IMR-90 (cell line): ENCODE measurements around the gene SOX1. TPM values are rescaled to one million over a fixed set of nuclear protein-coding genes. Genes with fewer than 3 reads are reported as not detected.

Experiments used
- ATAC-seq: fragments of 200-7000 bp; cut with Tn5 transposase; 2 replicates; pipeline ENCODE4 v1.9.1; 2020; ENCODE audit warnings: low read depth, mild to moderate bottlenecking, moderate library complexity
- BruUV-seq: library from RNA; stranded (reverse); fragments of 400-500 nt; replicated peaks from 2 replicates; lab custom pipeline; 2021; lab: Mats Ljungman, UMichigan
- CTCF ChIA-PET: fragments of 300-600 bp; formaldehyde crosslinking; extraction: SDS; loops from one replicate; lab custom pipeline; 2021; ENCODE audit warnings: antibody characterized with exemption; lab: Yijun Ruan, JAX
- POLR2A ChIA-PET: fragments of 300-600 bp; sonication (Branson Sonifier 250); formaldehyde crosslinking; loops from one replicate; lab custom pipeline; 2022; ENCODE audit warnings: antibody characterized with exemption; ENCODE audit not compliant: unreplicated experiment; lab: Charles Lee
- DNase-seq: peaks from one replicate; pipeline ENCODE4 v3.0.0; 2013
- H2AFZ ChIP-seq: replicated peaks from 2 replicates; pipeline ENCODE3; 2013; ENCODE audit warnings: low read length, mild to moderate bottlenecking; ENCODE audit not compliant: poor library complexity
- H2AK5ac ChIP-seq: 2 replicates; pipeline ENCODE4 v1.6.1; 2013; ENCODE audit warnings: low read depth, low read length, inconsistent platforms
- H2AK9ac ChIP-seq: replicated peaks from 2 replicates; pipeline ENCODE3; 2013; ENCODE audit warnings: mild to moderate bottlenecking, low read depth, low read length, moderate library complexity; ENCODE audit not compliant: poor library complexity
- H2BK120ac ChIP-seq: 2 replicates; pipeline ENCODE4 v1.6.1; 2013; ENCODE audit warnings: low read depth, low read length, inconsistent platforms
- H2BK15ac ChIP-seq: 3 replicates; pipeline ENCODE4 v1.6.1; 2013; ENCODE audit warnings: low read depth, low read length, inconsistent platforms
- H2BK20ac ChIP-seq: 2 replicates; pipeline ENCODE4 v1.6.1; 2013; ENCODE audit warnings: low read depth, mild to moderate bottlenecking, inconsistent platforms, low read length, moderate library complexity
- H2BK5ac ChIP-seq: 2 replicates; pipeline ENCODE4 v1.6.1; 2013; ENCODE audit warnings: mild to moderate bottlenecking, low read depth, low read length, inconsistent platforms; ENCODE audit not compliant: poor library complexity, severe bottlenecking
- H3K14ac ChIP-seq: replicated peaks from 2 replicates; pipeline ENCODE4 v1.6.1; 2013; ENCODE audit warnings: low read depth, low read length, inconsistent platforms
- H3K18ac ChIP-seq: 2 replicates; pipeline ENCODE4 v1.6.1; 2013; ENCODE audit warnings: low read depth, low read length, control low read depth
- H3K23ac ChIP-seq: 2 replicates; pipeline ENCODE4 v1.6.1; 2013; ENCODE audit warnings: low read depth, low read length, inconsistent platforms
- H3K27ac ChIP-seq: 2 replicates; pipeline ENCODE4 v1.5.1; 2013; ENCODE audit warnings: mild to moderate bottlenecking, control low read depth, low read length; ENCODE audit not compliant: insufficient read depth
- H3K27me3 ChIP-seq: 2 replicates; pipeline ENCODE4 v1.6.1; 2013; ENCODE audit warnings: low read length; ENCODE audit not compliant: control insufficient read depth, insufficient read depth
- H3K36me3 ChIP-seq: 2 replicates; pipeline ENCODE4 v1.6.1; 2013; ENCODE audit warnings: low read length, mixed read lengths; ENCODE audit not compliant: control insufficient read depth, insufficient read depth
- H3K4ac ChIP-seq: 2 replicates; pipeline ENCODE4 v1.6.1; 2013; ENCODE audit warnings: low read depth, low read length, inconsistent platforms
- H3K4me1 ChIP-seq: 2 replicates; pipeline ENCODE4 v1.6.1; 2013; ENCODE audit warnings: low read length, mixed read lengths; ENCODE audit not compliant: control insufficient read depth, insufficient read depth
- H3K4me2 ChIP-seq: 2 replicates; pipeline ENCODE4 v1.6.1; 2013; ENCODE audit warnings: low read depth, mild to moderate bottlenecking, control low read depth, low read length, moderate library complexity
- H3K4me3 ChIP-seq: 2 replicates; pipeline ENCODE4 v1.5.1; 2013; ENCODE audit warnings: low read depth, mild to moderate bottlenecking, control low read depth, low read length, moderate library complexity; ENCODE audit not compliant: insufficient read depth
- H3K56ac ChIP-seq: 2 replicates; pipeline ENCODE4 v1.6.1; 2013; ENCODE audit warnings: low read length, inconsistent platforms; ENCODE audit not compliant: insufficient read depth; ENCODE audit errors: extremely low read depth
- H3K79me1 ChIP-seq, 2 experiments: 2 replicates each; pipeline ENCODE4 v1.6.1; 2013; ENCODE audit warnings: low read length in 2 of 2, inconsistent platforms in 1 of 2, low read depth in 1 of 2
- H3K9ac ChIP-seq: 2 replicates; pipeline ENCODE4 v1.6.1; 2013; ENCODE audit warnings: low read depth, low read length, control low read depth
- H3K9me1 ChIP-seq: 2 replicates; pipeline ENCODE4 v1.6.1; 2013; ENCODE audit warnings: low read length, inconsistent platforms; ENCODE audit not compliant: insufficient read depth
- H3K9me3 ChIP-seq: 2 replicates; pipeline ENCODE4 v1.6.1; 2013; ENCODE audit warnings: low read length; ENCODE audit not compliant: control insufficient read depth, insufficient read depth
- H4K20me1 ChIP-seq: 2 replicates; pipeline ENCODE4 v1.6.1; 2013; ENCODE audit warnings: low read length, inconsistent platforms; ENCODE audit not compliant: insufficient read depth
- H4K5ac ChIP-seq: 2 replicates; pipeline ENCODE4 v1.6.1; 2013; ENCODE audit warnings: mild to moderate bottlenecking, low read depth, low read length, control low read depth
- H4K8ac ChIP-seq, 2 experiments: 2 replicates each; pipeline ENCODE4 v1.6.1; 2013; ENCODE audit warnings: low read depth in 2 of 2, low read length in 2 of 2, control low read depth in 1 of 2, inconsistent platforms in 1 of 2
- H4K91ac ChIP-seq: 2 replicates; pipeline ENCODE4 v1.6.1; 2013; ENCODE audit warnings: low read depth, low read length, inconsistent platforms; ENCODE audit not compliant: insufficient read depth
- BHLHE40 ChIP-seq: fragments of 150-350 bp; IDR thresholded peaks from 2 replicates; pipeline ENCODE4 v1.6.1; 2016; ENCODE audit warnings: mild to moderate bottlenecking, low read depth, low read length
- CEBPB ChIP-seq: IDR thresholded peaks from 2 replicates; pipeline ENCODE4 v1.6.1; 2012; ENCODE audit warnings: low read depth, low read length, improper control_type of control experiment
- CHD1 ChIP-seq: IDR thresholded peaks from 2 replicates; pipeline ENCODE4 v1.6.1; 2012; ENCODE audit warnings: low read depth, low read length, improper control_type of control experiment
- FOS ChIP-seq: fragments of 150-350 bp; IDR thresholded peaks from 2 replicates; pipeline ENCODE4 v1.6.1; 2016; ENCODE audit warnings: low read depth, low read length
- MXI1 ChIP-seq: IDR thresholded peaks from 2 replicates; pipeline ENCODE4 v1.6.1; 2012; ENCODE audit warnings: low read depth, mild to moderate bottlenecking, low read length, moderate library complexity, borderline replicate concordance
- POLR2A ChIP-seq: IDR thresholded peaks from 2 replicates; pipeline ENCODE4 v1.6.1; 2012; ENCODE audit warnings: mild to moderate bottlenecking, low read depth, low read length
- RAD21 ChIP-seq: IDR thresholded peaks from 2 replicates; pipeline ENCODE4 v1.6.1; 2012; ENCODE audit warnings: low read length, improper control_type of control experiment
- RCOR1 ChIP-seq: IDR thresholded peaks from 2 replicates; pipeline ENCODE4 v1.6.1; 2012; ENCODE audit warnings: mild to moderate bottlenecking, low read length, improper control_type of control experiment; ENCODE audit not compliant: insufficient replicate concordance
- SMC3 ChIP-seq: fragments of 150-350 bp; IDR thresholded peaks from 2 replicates; pipeline ENCODE4 v1.6.1; 2016; ENCODE audit warnings: low read depth, mild to moderate bottlenecking, antibody characterized with exemption, low read length, moderate library complexity
- WGBS, 2 experiments: methylation state at CpG; one replicate each; pipeline versions ENCODE4 v1.1.5 to v1.1.7; 2013; ENCODE audit warnings: missing lambda C conversion rate in 2 of 2; ENCODE audit not compliant: insufficient read length in 1 of 2; ENCODE audit errors: extremely low coverage in 2 of 2; 5-methylcytosine and 5-hydroxymethylcytosine counted together
- dilution Hi-C: fragments of 300-500 bp; cut with HindIII; formaldehyde crosslinking; loops from one replicate; pipeline ENCODE4 v1.14.3; 2018; ENCODE audit warnings: low sequenced_read_pairs; ENCODE audit not compliant: unreplicated experiment
- in situ Hi-C: fragments of 300-500 bp; cut with MboI; formaldehyde crosslinking; loops from 3 replicates; pipeline ENCODE4 v1.14.3; 2019; ENCODE audit warnings: low sequenced_read_pairs, inconsistent platforms, mixed read lengths
- intact Hi-C: fragments of 100-400 bp; cut with micrococcal nuclease; formaldehyde crosslinking; loops from 2 replicates; pipeline ENCODE4 v1.10.0; 2022
- polyA plus RNA-seq, 3 experiments: library from polyadenylated mRNA; depleted of rRNA; stranded (reverse); fragments of >200 nt; gene quantifications; 2 replicates each; pipeline ENCODE4 v1.2.3, GENCODE V29; 2012; ENCODE audit warnings: low replicate concordance in 1 of 3
- total RNA-seq: library from RNA; depleted of rRNA; stranded (reverse); fragments of >200 nt; gene quantifications from 2 replicates; pipeline ENCODE4 v1.2.3, GENCODE V29; 2012
- TF ChIP-seq, protein P1 (sequence below): conservative IDR thresholded peaks from 2 replicates; pipeline ENCODE4 v1.5.1; 2012; ENCODE audit warnings: mild to moderate bottlenecking, low read depth, low read length, improper control_type of control experiment

SOX1 gene
- total and polyA plus RNA-seq, 2 of the 4 experiments (the other 2 are of a cell fraction), result not detected

- TF ChIP-seq FOS (no peak), CHD1 (no peak), BHLHE40 (no peak), MXI1 (no peak), POLR2A (no peak), CEBPB (no peak), SMC3 (no peak), RCOR1 (no peak), RAD21 (no peak)
- TF ChIP-seq, protein P1, sequence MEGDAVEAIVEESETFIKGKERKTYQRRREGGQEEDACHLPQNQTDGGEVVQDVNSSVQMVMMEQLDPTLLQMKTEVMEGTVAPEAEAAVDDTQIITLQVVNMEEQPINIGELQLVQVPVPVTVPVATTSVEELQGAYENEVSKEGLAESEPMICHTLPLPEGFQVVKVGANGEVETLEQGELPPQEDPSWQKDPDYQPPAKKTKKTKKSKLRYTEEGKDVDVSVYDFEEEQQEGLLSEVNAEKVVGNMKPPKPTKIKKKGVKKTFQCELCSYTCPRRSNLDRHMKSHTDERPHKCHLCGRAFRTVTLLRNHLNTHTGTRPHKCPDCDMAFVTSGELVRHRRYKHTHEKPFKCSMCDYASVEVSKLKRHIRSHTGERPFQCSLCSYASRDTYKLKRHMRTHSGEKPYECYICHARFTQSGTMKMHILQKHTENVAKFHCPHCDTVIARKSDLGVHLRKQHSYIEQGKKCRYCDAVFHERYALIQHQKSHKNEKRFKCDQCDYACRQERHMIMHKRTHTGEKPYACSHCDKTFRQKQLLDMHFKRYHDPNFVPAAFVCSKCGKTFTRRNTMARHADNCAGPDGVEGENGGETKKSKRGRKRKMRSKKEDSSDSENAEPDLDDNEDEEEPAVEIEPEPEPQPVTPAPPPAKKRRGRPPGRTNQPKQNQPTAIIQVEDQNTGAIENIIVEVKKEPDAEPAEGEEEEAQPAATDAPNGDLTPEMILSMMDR, result no peak
- H3K79me1 ChIP-seq, result no peaks in the 10 kb centered on the region
Measured at GRCh38 chr13:112066624-112067004, 335 bp upstream of the SOX1 start.

More at GRCh38 chr13:112066624-112067004, 335 bp upstream of the SOX1 start:
- Histone ChIP-seq H3K9ac (no peak overlapping the region), H2AK9ac (no peak overlapping the region), H3K9me3 (peaks cover 5% of the 10 kb centered on the region), H3K36me3 (no peaks in the 10 kb centered on the region), H2BK15ac (no peak overlapping the region), H4K20me1 (no peaks in the 10 kb centered on the region), H3K18ac (no peak overlapping the region), H4K91ac (no peak overlapping the region), H2BK5ac (no peak overlapping the region), H2AFZ (no peak overlapping the region), H2BK20ac (no peak overlapping the region), H3K4ac (no peak overlapping the region), H4K8ac (no peak overlapping the region), H3K4me2 (no peak overlapping the region), H2BK120ac (no peak overlapping the region), H3K27me3 (peaks cover 68% of the 10 kb centered on the region), H3K27ac (no peak overlapping the region), H3K4me1 (no peaks in the 10 kb centered on the region), H3K14ac (no peak overlapping the region), H4K5ac (no peak overlapping the region), H3K23ac (no peak overlapping the region), H3K9me1 (no peaks in the 10 kb centered on the region), H3K56ac (no peak overlapping the region), H3K4me3 (no peak overlapping the region), H2AK5ac (no peak overlapping the region)
- WGBS, 2 experiments, result 2% methylated on average over 10 of the region's 56 CpGs; no CpG with 5 or more reads in 1 of the 2 experiments
- BruUV-seq, result no TSS peak
- dilution Hi-C loops (no loop called here), in situ Hi-C loops (no loop called here), intact Hi-C loops (no loop called here)
- no peak for DNase-seq
- ChIA-PET CTCF (no interaction called here), POLR2A (interaction anchor here (0.5 kb wide), 1 partner anchor 33 kb away, joined by 4 read pairs; no protein-coding TSS in a partner anchor)
- no peak for ATAC-seq
